Body of pancreas (tissue), 4 donors: Measurements from ENCODE around the gene RAB9A.
A peak's percentile ranks its signal among the peaks of the same experiment; 100 is the strongest.

Source experiments
- POLR2A ChIP-seq, 3 donors: fragments of 450-650 bp; IDR thresholded peaks; one replicate each; pipeline ENCODE4 v1.6.1; 2016; ENCODE audit warnings: antibody characterized with exemption in 3 of 3, mild to moderate bottlenecking in 2 of 3
- TF ChIP-seq, protein P1 (sequence below), 7 experiments: fragments of 450-650 bp in 4 of 7; fragments of 200-600 bp in 3 of 7; sonication (generic) in 3 of 7; IDR thresholded peaks; one replicate each; pipeline ENCODE4 v1.5.1; 2016 to 2019; ENCODE audit warnings: antibody characterized with exemption in 7 of 7

- TF ChIP-seq, protein P1, sequence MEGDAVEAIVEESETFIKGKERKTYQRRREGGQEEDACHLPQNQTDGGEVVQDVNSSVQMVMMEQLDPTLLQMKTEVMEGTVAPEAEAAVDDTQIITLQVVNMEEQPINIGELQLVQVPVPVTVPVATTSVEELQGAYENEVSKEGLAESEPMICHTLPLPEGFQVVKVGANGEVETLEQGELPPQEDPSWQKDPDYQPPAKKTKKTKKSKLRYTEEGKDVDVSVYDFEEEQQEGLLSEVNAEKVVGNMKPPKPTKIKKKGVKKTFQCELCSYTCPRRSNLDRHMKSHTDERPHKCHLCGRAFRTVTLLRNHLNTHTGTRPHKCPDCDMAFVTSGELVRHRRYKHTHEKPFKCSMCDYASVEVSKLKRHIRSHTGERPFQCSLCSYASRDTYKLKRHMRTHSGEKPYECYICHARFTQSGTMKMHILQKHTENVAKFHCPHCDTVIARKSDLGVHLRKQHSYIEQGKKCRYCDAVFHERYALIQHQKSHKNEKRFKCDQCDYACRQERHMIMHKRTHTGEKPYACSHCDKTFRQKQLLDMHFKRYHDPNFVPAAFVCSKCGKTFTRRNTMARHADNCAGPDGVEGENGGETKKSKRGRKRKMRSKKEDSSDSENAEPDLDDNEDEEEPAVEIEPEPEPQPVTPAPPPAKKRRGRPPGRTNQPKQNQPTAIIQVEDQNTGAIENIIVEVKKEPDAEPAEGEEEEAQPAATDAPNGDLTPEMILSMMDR (IDR thresholded peaks at IDR 0.05) = no peak
- peak in 2 of 3 donors; percentile 13 to 30 for TF ChIP-seq POLR2A (IDR thresholded peaks at IDR 0.05)
Observed at GRCh38 chrX:13732246-13733067, 43.5 kb downstream of the RAB9A start.
